ENCODE results near the gene LIPT2.

LIPT2 gene

GRCh38 chr11:74493791-74494630 lies 487 bp upstream of the LIPT2 start:
- no peak for DNase-seq

GRCh38 chr11:74492084-74492483 lies 1.4 kb downstream of the LIPT2 start:
- DNase-seq = no peak

GRCh38 chr11:74490941-74491340 lies 2.6 kb downstream of the LIPT2 start:
- no peak for DNase-seq

GRCh38 chr11:74487875-74488274 lies 5.6 kb downstream of the LIPT2 start:
- DNase-seq = no peak

GRCh38 chr11:74485868-74486267 lies 7.7 kb downstream of the LIPT2 start:
- DNase-seq = no peak

GRCh38 chr11:74480688-74481417 lies 12.7 kb downstream of the LIPT2 start:
- no peak for DNase-seq

- DNase-seq = no peak
Measured at GRCh38 chr11:74479732-74480123, 13.8 kb downstream of the LIPT2 start.

GRCh38 chr11:74478877-74479731 lies 14.4 kb downstream of the LIPT2 start:
- DNase-seq = no peak

- DNase-seq = no peak
Measured at GRCh38 chr11:74476536-74476935, 17.0 kb downstream of the LIPT2 start.

- no peak for DNase-seq
Measured at GRCh38 chr11:74474316-74474715, 19.2 kb downstream of the LIPT2 start.

- no peak for DNase-seq
Measured at GRCh38 chr11:74473382-74474173, 19.9 kb downstream of the LIPT2 start.

- no peak for DNase-seq
Measured at GRCh38 chr11:74471668-74472429, 21.7 kb downstream of the LIPT2 start.

- DNase-seq = no peak
Measured at GRCh38 chr11:74471037-74471436, 22.5 kb downstream of the LIPT2 start.

- no peak for DNase-seq
Measured at GRCh38 chr11:74470526-74470925, 23.0 kb downstream of the LIPT2 start.

GRCh38 chr11:74468936-74469335 lies 24.6 kb downstream of the LIPT2 start:
- DNase-seq = no peak

- no peak for DNase-seq
Measured at GRCh38 chr11:74468521-74468920, 25.0 kb downstream of the LIPT2 start.

- DNase-seq = no peak
Measured at GRCh38 chr11:74468058-74468457, 25.5 kb downstream of the LIPT2 start.

GRCh38 chr11:74466916-74467885 lies 26.3 kb downstream of the LIPT2 start, which contains the start of gene KCNE3:
Gene KCNE3, minus strand, starts transcription at chr11:74467549. Its CDS starts 9,986 bp downstream, at chr11:74457563.
- DNase-seq = no peak

- no peak for DNase-seq
Measured at GRCh38 chr11:74465291-74465708, 28.2 kb downstream of the LIPT2 start.

- no peak for DNase-seq
Measured at GRCh38 chr11:74464746-74465145, 28.8 kb downstream of the LIPT2 start.

Data from NCI-H1048 (cell line).